KMS-11 (cell line): ENCODE results near the gene ZDHHC18.
"Not testable (repeated sequence)": the region's sequence is repeated elsewhere in the genome, so short reads cannot be mapped to it uniquely, and the experiment has no call there.

Experiments
- H2AFZ ChIP-seq: fragments of 200-600 bp; sonication (generic); 2 replicates; pipeline ENCODE4 v1.6.1; 2016; ENCODE audit warnings: antibody characterized with exemption, mixed run types, low read depth
- H3K27ac ChIP-seq: fragments of 200-600 bp; sonication (generic); 2 replicates; pipeline ENCODE4 v1.6.1; 2016; ENCODE audit warnings: mild to moderate bottlenecking, mixed run types
- H3K27me3 ChIP-seq: fragments of 200-600 bp; sonication (generic); 2 replicates; pipeline ENCODE4 v1.6.1; 2017; ENCODE audit warnings: mild to moderate bottlenecking, low read depth, mixed run types, moderate library complexity; ENCODE audit not compliant: insufficient read depth
- H3K36me3 ChIP-seq: fragments of 200-600 bp; sonication (generic); 2 replicates; pipeline ENCODE4 v1.6.1; 2017; ENCODE audit warnings: mild to moderate bottlenecking, mixed run types; ENCODE audit not compliant: insufficient read depth
- H3K4me1 ChIP-seq: fragments of 200-600 bp; sonication (generic); 2 replicates; pipeline ENCODE4 v1.6.1; 2016; ENCODE audit warnings: mild to moderate bottlenecking, low read depth, mixed run types; ENCODE audit not compliant: poor library complexity, severe bottlenecking
- H3K4me2 ChIP-seq: fragments of 200-600 bp; sonication (generic); 2 replicates; pipeline ENCODE4 v1.7.0; 2016; ENCODE audit warnings: mild to moderate bottlenecking, mixed run types
- H3K4me3 ChIP-seq: fragments of 200-600 bp; sonication (generic); IDR thresholded peaks from 2 replicates; pipeline ENCODE4 v1.6.1; 2017; ENCODE audit warnings: low read depth, low read length, mixed read lengths; ENCODE audit not compliant: insufficient read depth
- H3K79me2 ChIP-seq: fragments of 200-600 bp; sonication (generic); 2 replicates; pipeline ENCODE4 v1.6.1; 2016; ENCODE audit warnings: low read depth, mixed run types; ENCODE audit not compliant: insufficient read depth
- H3K9ac ChIP-seq: fragments of 200-600 bp; sonication (generic); 2 replicates; pipeline ENCODE4 v1.6.1; 2016; ENCODE audit warnings: mild to moderate bottlenecking, mixed run types
- H4K20me1 ChIP-seq: fragments of 200-600 bp; sonication (generic); 2 replicates; pipeline ENCODE4 v1.6.1; 2016; ENCODE audit warnings: mild to moderate bottlenecking, mixed run types; ENCODE audit not compliant: insufficient read depth
- CTCF ChIP-seq: fragments of 200-600 bp; sonication (generic); conservative IDR thresholded peaks from 2 replicates; pipeline ENCODE4 v1.6.1; 2017; ENCODE audit warnings: low read depth, mild to moderate bottlenecking, antibody characterized with exemption, low read length, moderate library complexity, mixed read lengths

Gene ZDHHC18

GRCh38 chr1:26792924-26793323, 33.6 kb upstream of the ZDHHC18 start:
- TF ChIP-seq CTCF: no peak
- H3K36me3 ChIP-seq: no peaks in the 10 kb centered on the region
- H2AFZ ChIP-seq: no peak overlapping the region
- no peaks in the 10 kb centered on the region for H3K27me3 ChIP-seq
- peaks cover 11% of the 10 kb centered on the region for H3K4me1 ChIP-seq
- H3K27ac ChIP-seq: no peak overlapping the region
- H3K79me2 ChIP-seq: peaks cover 4% of the 10 kb centered on the region; the same call in 1 of the 2 replicates
- H3K4me3 ChIP-seq: no peak overlapping the region
- no peak overlapping the region for H3K9ac ChIP-seq
- no peak overlapping the region for H3K4me2 ChIP-seq
- no peaks in the 10 kb centered on the region for H4K20me1 ChIP-seq

GRCh38 chr1:26794391-26794790, 32.1 kb upstream of the ZDHHC18 start:
- Histone ChIP-seq H2AFZ (no peak overlapping the region), H3K4me3 (no peak overlapping the region), H3K4me1 (peaks cover 2% of the 10 kb centered on the region), H3K9ac (no peak overlapping the region), H3K4me2 (no peak overlapping the region), H3K36me3 (no peaks in the 10 kb centered on the region), H3K27me3 (no peaks in the 10 kb centered on the region), H4K20me1 (no peaks in the 10 kb centered on the region), H3K27ac (no peak overlapping the region), H3K79me2 (no peaks in the 10 kb centered on the region)
- TF ChIP-seq CTCF: no peak

- Histone ChIP-seq H3K27me3 (no peaks in the 10 kb centered on the region), H3K27ac (no peak overlapping the region), H3K9ac (no peak overlapping the region), H3K79me2 (no peaks in the 10 kb centered on the region), H3K4me1 (peaks cover 12% of the 10 kb centered on the region), H3K4me2 (no peak overlapping the region), H4K20me1 (no peaks in the 10 kb centered on the region), H2AFZ (no peak overlapping the region), H3K4me3 (no peak overlapping the region), H3K36me3 (no peaks in the 10 kb centered on the region)
- no peak for TF ChIP-seq CTCF
These were observed 28.9 kb upstream of the ZDHHC18 start for GRCh38 chr1:26797627-26798026.

- no peaks in the 10 kb centered on the region for H3K36me3 ChIP-seq
- H2AFZ ChIP-seq: no peak overlapping the region
- TF ChIP-seq CTCF: no peak
- H3K27me3 ChIP-seq: no peaks in the 10 kb centered on the region
- no peaks in the 10 kb centered on the region for H3K79me2 ChIP-seq
- no peak overlapping the region for H3K4me2 ChIP-seq
- H3K27ac ChIP-seq: no peak overlapping the region
- H4K20me1 ChIP-seq: no peaks in the 10 kb centered on the region
- peaks cover 12% of the 10 kb centered on the region for H3K4me1 ChIP-seq
- H3K9ac ChIP-seq: no peak overlapping the region
- no peak overlapping the region for H3K4me3 ChIP-seq
These were observed 26.9 kb upstream of the ZDHHC18 start for GRCh38 chr1:26799479-26800142.

GRCh38 chr1:26803932-26804331, 22.6 kb upstream of the ZDHHC18 start:
- not testable (repeated sequence) for H4K20me1 ChIP-seq, H3K27me3 ChIP-seq, H3K9ac ChIP-seq, H3K27ac ChIP-seq, H3K79me2 ChIP-seq, H3K36me3 ChIP-seq, H2AFZ ChIP-seq, H3K4me3 ChIP-seq, H3K4me2 ChIP-seq
- H3K4me1 ChIP-seq: peaks cover 12% of the 10 kb centered on the region
